Limb (tissue), 2 donors: ENCODE results near the gene SESN1.
"Not testable (repeated sequence)": the region's sequence is repeated elsewhere in the genome, so short reads cannot be mapped to it uniquely, and the experiment has no call there.

Experiments used
- DNase-seq, 2 donors: peaks; one replicate each; pipeline ENCODE4 v3.0.0-alpha.2; 2016; ENCODE audit errors: extremely low spot score in 2 of 2

Gene SESN1

GRCh38 chr6:109094416-109095035 is at the start of gene SESN1:
Gene SESN1, minus strand, starts transcription at chr6:109094846. Its CDS starts 773 bp downstream, at chr6:109094073.
- DNase-seq = peak; percentile 95 to 99

- DNase-seq = no peak
These were observed 48.5 kb upstream of the SESN1 start for GRCh38 chr6:109143191-109143590.

- DNase-seq = not testable (repeated sequence)
These were observed 47.4 kb upstream of the SESN1 start for GRCh38 chr6:109142067-109142466.

- no peak for DNase-seq
These were observed 44.5 kb upstream of the SESN1 start for GRCh38 chr6:109139109-109139508.

GRCh38 chr6:109136530-109136929 is 41.9 kb upstream of the SESN1 start:
- not testable (repeated sequence) for DNase-seq

- not testable (repeated sequence) for DNase-seq
These were observed 41.4 kb upstream of the SESN1 start for GRCh38 chr6:109136039-109136438.

- DNase-seq = not testable (repeated sequence)
These were observed 41.0 kb upstream of the SESN1 start for GRCh38 chr6:109135600-109135999.

GRCh38 chr6:109130065-109130464 is 35.4 kb upstream of the SESN1 start:
- no peak for DNase-seq

GRCh38 chr6:109125504-109125903 is 30.9 kb upstream of the SESN1 start:
- DNase-seq = no peak

- no peak for DNase-seq
These were observed 29.6 kb upstream of the SESN1 start for GRCh38 chr6:109124219-109124618.

- peak in 1 of 2 donors; percentile 2 for DNase-seq
These were observed 26.8 kb upstream of the SESN1 start for GRCh38 chr6:109121411-109121810.

- no peak for DNase-seq
These were observed 24.3 kb upstream of the SESN1 start for GRCh38 chr6:109118871-109119354.

GRCh38 chr6:109118337-109118736 is 23.7 kb upstream of the SESN1 start:
- DNase-seq = no peak

GRCh38 chr6:109117346-109118035 is 22.8 kb upstream of the SESN1 start:
- no peak for DNase-seq

- not testable (repeated sequence) for DNase-seq
These were observed 18.0 kb upstream of the SESN1 start for GRCh38 chr6:109112663-109113062.

- not testable (repeated sequence) for DNase-seq
These were observed 15.0 kb upstream of the SESN1 start for GRCh38 chr6:109109663-109110062.

GRCh38 chr6:109105681-109106080 is 11.0 kb upstream of the SESN1 start:
- no peak for DNase-seq

- no peak for DNase-seq
These were observed 9.9 kb upstream of the SESN1 start for GRCh38 chr6:109104512-109104911.

GRCh38 chr6:109103942-109104341 is 9.3 kb upstream of the SESN1 start:
- no peak for DNase-seq

- DNase-seq = no peak
These were observed 8.1 kb upstream of the SESN1 start for GRCh38 chr6:109102762-109103161.

- DNase-seq = no peak
These were observed 3.0 kb upstream of the SESN1 start for GRCh38 chr6:109097661-109098060.

GRCh38 chr6:109096208-109096607 is 1.6 kb upstream of the SESN1 start:
- DNase-seq = no peak

GRCh38 chr6:109095835-109096084 is 1.1 kb upstream of the SESN1 start:
- DNase-seq = no peak
